K562 (cell line): ENCODE results near the gene B3GALT6. TPM values are rescaled to one million over a fixed set of nuclear protein-coding genes. Genes with fewer than 3 reads are reported as not detected.

ENCODE experiments used
- ATAC-seq: fragments of 200-7000 bp; cut with Tn5 transposase; 3 replicates; pipeline ENCODE4 v1.9.1; 2020; ENCODE audit warnings: moderate library complexity
- BruUV-seq: library from RNA; stranded (reverse); fragments of 400-500 nt; replicated peaks from 2 replicates; lab custom pipeline; 2021; lab: Mats Ljungman, UMichigan
- CTCF ChIA-PET: fragments of 300-600 bp; formaldehyde crosslinking; extraction: SDS; loops from one replicate; lab custom pipeline; 2021; ENCODE audit warnings: low intra/inter-chr PET ratio; lab: Yijun Ruan, JAX
- POLR2A ChIA-PET: fragments of 300-600, 350-650 bp; sonication (Branson Sonifier 250); formaldehyde crosslinking; extraction: SDS; loops from one replicate; lab custom pipeline; 2021; ENCODE audit warnings: antibody characterized with exemption, inconsistent platforms; lab: Yijun Ruan, JAX
- DNase-seq, 4 experiments: peaks; one replicate each; pipeline versions ENCODE4 v3.0.0 to v3.0.0-alpha.2; 2011 to 2018; ENCODE audit warnings: low spot score in 3 of 4, mixed read lengths in 3 of 4; ENCODE audit errors: extremely low read depth in 1 of 4
- FAIRE-seq: peaks from 2 replicates; lab custom pipeline; 2011; peaks lifted over from hg19 to GRCh38; lab: Jason Lieb, UNC
- H2AFZ ChIP-seq: 2 replicates; pipeline ENCODE4 v1.6.0; 2011; ENCODE audit warnings: low read depth, low read length, control low read depth, inconsistent platforms
- H3K27ac ChIP-seq: fragments of 200-600 bp; 3 replicates; pipeline ENCODE4 v1.8.0; 2011; ENCODE audit warnings: low read depth, mild to moderate bottlenecking, control low read depth, inconsistent platforms, low read length, moderate library complexity, mixed read lengths; ENCODE audit errors: extremely low read depth
- H3K27me3 ChIP-seq, 2 experiments: fragments of 300-600 bp in 1 of 2; 2 replicates in 1 of 2; 3 replicates in 1 of 2; pipeline versions ENCODE4 v1.6.0 to v1.8.0; 2011; ENCODE audit warnings: inconsistent platforms in 2 of 2, low read length in 2 of 2, mild to moderate bottlenecking in 1 of 2, mixed read lengths in 1 of 2, moderate library complexity in 1 of 2; ENCODE audit not compliant: control insufficient read depth in 2 of 2, insufficient read depth in 2 of 2
- H3K36me3 ChIP-seq: fragments of 300-600 bp; 3 replicates; pipeline ENCODE4 v1.8.0; 2011; ENCODE audit warnings: mild to moderate bottlenecking, low read length, inconsistent platforms; ENCODE audit not compliant: control insufficient read depth, insufficient read depth
- H3K4me1 ChIP-seq, 2 experiments: fragments of 200-600 bp in 1 of 2; replicated peaks in 1 of 2; 2 replicates in 1 of 2; 3 replicates in 1 of 2; pipeline versions ENCODE4 v1.5.1 to v1.8.0; 2011; ENCODE audit warnings: inconsistent platforms in 2 of 2, low read length in 2 of 2, mild to moderate bottlenecking in 1 of 2, mixed read lengths in 1 of 2, moderate library complexity in 1 of 2; ENCODE audit not compliant: control insufficient read depth in 2 of 2, insufficient read depth in 2 of 2
- H3K4me2 ChIP-seq: 2 replicates; pipeline ENCODE4 v1.6.1; 2011; ENCODE audit warnings: low read length, control low read depth, inconsistent platforms, mixed read lengths; ENCODE audit not compliant: insufficient read depth
- H3K4me3 ChIP-seq: fragments of 200-600 bp; sonication (generic), shearing (Covaris generic); 2 replicates; pipeline ENCODE4 v1.5.1; 2016; ENCODE audit warnings: control low read depth, inconsistent platforms
- H3K79me2 ChIP-seq: fragments of 200-600 bp; 3 replicates; pipeline ENCODE4 v1.8.0; 2011; ENCODE audit warnings: low read length, inconsistent platforms; ENCODE audit not compliant: control insufficient read depth, insufficient read depth
- H3K9ac ChIP-seq, 2 experiments: 2 replicates each; pipeline versions ENCODE4 v1.6.0 to v1.6.1; 2011; ENCODE audit warnings: low read depth in 2 of 2, low read length in 2 of 2, control low read depth in 1 of 2, inconsistent platforms in 1 of 2, mild to moderate bottlenecking in 1 of 2, mixed read lengths in 1 of 2; ENCODE audit not compliant: insufficient read depth in 1 of 2
- H3K9me1 ChIP-seq: one replicate; pipeline ENCODE4 v1.6.0; 2011; ENCODE audit warnings: inconsistent platforms, mild to moderate bottlenecking, low read length, moderate library complexity; ENCODE audit not compliant: control insufficient read depth, insufficient read depth
- H3K9me3 ChIP-seq: replicated peaks from 2 replicates; pipeline ENCODE4 v1.5.1; 2011; ENCODE audit warnings: low read depth, low read length, inconsistent platforms; ENCODE audit not compliant: control insufficient read depth, insufficient read depth
- H4K20me1 ChIP-seq: replicated peaks from 2 replicates; pipeline ENCODE4 v1.6.1; 2011; ENCODE audit warnings: low read length, inconsistent platforms, mixed read lengths; ENCODE audit not compliant: control insufficient read depth, insufficient read depth
- ARNT ChIP-seq, 2 experiments: fragments of 450-650 bp; IDR thresholded peaks; 2 replicates each; pipeline ENCODE4 v1.6.1; 2016; ENCODE audit warnings: mild to moderate bottlenecking in 1 of 2
- CBFB ChIP-seq: sonication (generic); formaldehyde crosslinking; IDR thresholded peaks from 2 replicates; pipeline ENCODE4 v1.4.0; 2020; ENCODE audit warnings: mild to moderate bottlenecking, missing genetic modification reagents
- KLF16 ChIP-seq: IDR thresholded peaks from 2 replicates; pipeline ENCODE4 v1.6.1; 2016; ENCODE audit warnings: antibody characterized with exemption
- PCBP1 ChIP-seq: fragments of 200-400 bp; formaldehyde crosslinking; IDR thresholded peaks from 2 replicates; pipeline ENCODE4 v1.6.1; 2018; ENCODE audit warnings: mild to moderate bottlenecking, low read depth, low read length; ENCODE audit not compliant: poor library complexity, severe bottlenecking
- POLR2G ChIP-seq: fragments of 200-400 bp; formaldehyde crosslinking; IDR thresholded peaks from 2 replicates; pipeline ENCODE4 v1.6.1; 2017; ENCODE audit warnings: low read depth, mild to moderate bottlenecking, antibody characterized with exemption, low read length, moderate library complexity
- POLR3G ChIP-seq: IDR thresholded peaks from 2 replicates; pipeline ENCODE4 v1.6.1; 2011; ENCODE audit not compliant: insufficient read length, insufficient replicate concordance; ENCODE audit errors: extremely low read depth
- RBFOX2 ChIP-seq: fragments of 200-400 bp; formaldehyde crosslinking; IDR thresholded peaks from 2 replicates; pipeline ENCODE4 v1.6.1; 2017; ENCODE audit warnings: low read depth, mild to moderate bottlenecking, low read length, moderate library complexity
- TCF15 ChIP-seq: fragments of 250-450 bp; sonication (Bioruptor Pico); IDR thresholded peaks from 2 replicates; pipeline ENCODE4 v1.8.0; 2022; ENCODE audit warnings: moderate library complexity, mild to moderate bottlenecking, inconsistent platforms
- XRCC3 ChIP-seq: fragments of 450-650 bp; IDR thresholded peaks from 2 replicates; pipeline ENCODE4 v1.6.1; 2017; ENCODE audit warnings: mild to moderate bottlenecking, moderate library complexity
- WGBS: fragments of 100-300 bp; shearing (Covaris generic); methylation state at CpG from one replicate; pipeline ENCODE4 v1.1.6; 2016; ENCODE audit warnings: low coverage, mixed read lengths; ENCODE audit not compliant: insufficient coverage; ENCODE audit errors: missing lambda C conversion rate; 5-methylcytosine and 5-hydroxymethylcytosine counted together
- in situ Hi-C: fragments of 300-500 bp; cut with MboI; formaldehyde crosslinking; loops from 4 replicates; pipeline ENCODE4 v1.15.0; 2018; ENCODE audit warnings: inconsistent platforms, mixed read lengths
- intact Hi-C: fragments of 100-400 bp; cut with micrococcal nuclease; formaldehyde crosslinking; loops from 2 replicates; pipeline ENCODE4 v1.14.2; 2022
- polyA plus RNA-seq, 8 experiments: library from polyadenylated mRNA; depleted of rRNA in 4 of 8; stranded (reverse) in 5 of 8; unstranded in 3 of 8; fragments of >200 nt; fragmentation: Nextera tagmentation in 2 of 8; fragmentation: Illumina TruSeq in 1 of 8; extraction: Ambion mirVana in 2 of 8; extraction: Trizol in 1 of 8; gene quantifications; 2 replicates each; pipeline versions ENCODE4 v1.2.1 to v1.2.3, GENCODE V29; 2011 to 2014; ENCODE audit warnings: inconsistent platforms in 1 of 8, missing spikeins in 1 of 8
- total RNA-seq, 7 experiments: library from RNA; depleted of rRNA in 6 of 7; stranded (reverse); fragments of >200 nt in 6 of 7; fragmentation: Illumina TruSeq in 2 of 7; extraction: Trizol in 2 of 7; gene quantifications; 2 replicates each; pipeline versions ENCODE4 v1.2.1 to v1.2.3, GENCODE V29; 2011 to 2021; ENCODE audit warnings: low replicate concordance in 1 of 7

B3GALT6 gene
- total and polyA plus RNA-seq, 9 of the 15 experiments (the other 6 are each of a cell fraction or from before 2014, with no cell fraction given) = 0.68 to 29.8 (median 9.9) TPM

GRCh38 chr1:1226566-1227362 lies 5.3 kb upstream of the B3GALT6 start (continued):
- TF ChIP-seq ARNT (IDR thresholded peaks at IDR 0.05) = no peak
- TF ChIP-seq TCF15 (CRISPR knock-in tag) = no peak
- peak; percentile 61; the same call in 1 of the 2 replicates for TF ChIP-seq RBFOX2
- TF ChIP-seq XRCC3 = no peak
- no peak for TF ChIP-seq KLF16
- TF ChIP-seq POLR3G = no peak
- no peak for TF ChIP-seq CBFB (CRISPR knock-in tag)

- Histone ChIP-seq H3K9me3 (no peaks in the 10 kb centered on the region), H3K27me3 (no peaks in the 10 kb centered on the region), H3K4me1 (peaks cover 6 to 67% of the 10 kb centered on the region in 2 experiments; a peak in 4 of 5 replicates), H3K4me2 (no peak overlapping the region), H3K27ac (no peak overlapping the region), H2AFZ (no peak overlapping the region), H3K9me1 (no peaks in the 10 kb centered on the region), H4K20me1 (peaks cover 9% of the 10 kb centered on the region; the same call in 1 of the 2 replicates), H3K9ac (peak overlapping the region in 1 of 2 experiments; percentile 50; a peak in 1 of 4 replicates), H3K4me3 (no peak overlapping the region), H3K79me2 (peaks cover 79% of the 10 kb centered on the region), H3K36me3 (peaks cover 76% of the 10 kb centered on the region; the same call in 2 of the 3 replicates)
- no peak for DNase-seq
- no TSS peak for BruUV-seq
- POLR2A ChIA-PET = interaction anchor here (1.1 to 1.8 kb wide), 3 partner anchors 14 to 58 kb away, joined by 3 to 5 read pairs (median 4); no protein-coding TSS in a partner anchor
- no peak for ATAC-seq
- intact Hi-C loops = no loop called here
- FAIRE-seq = no peak
- TF ChIP-seq PCBP1 = no peak
- peak; percentile 26 for TF ChIP-seq POLR2G
- TF ChIP-seq RBFOX2 = 0 out of 2 replicates have a peak, but pooled peaks have one; percentile 42
- CTCF ChIA-PET = no interaction called here
- in situ Hi-C loops = no loop called here
- 96% methylated on average over 20 of the region's 25 CpGs for WGBS
These were observed 4.7 kb upstream of the B3GALT6 start for GRCh38 chr1:1227386-1227785.
